Cardiac septum (tissue), 1 donor: ENCODE measurements around the gene ATP2B3. TPM values are rescaled to one million over a fixed set of nuclear protein-coding genes. Genes with fewer than 3 reads are reported as not detected.

Experiments
- DNase-seq: peaks from one replicate; pipeline ENCODE4 v3.0.0-alpha.2; 2020; ENCODE audit warnings: low spot score
- intact Hi-C: fragments of 100-400 bp; cut with DNase I; formaldehyde crosslinking; loops from one replicate; pipeline ENCODE4 v1.14.0; 2022
- total RNA-seq: library from RNA; stranded (reverse); fragmentation: NEBNext Ultra II Directional; extraction: Animal tissue kit (Norgen Biotek cat#: 25700); gene quantifications from one replicate; pipeline ENCODE4 v1.2.1, GENCODE V29; 2021
- donor health status: DM: no; HTN: no; CAD: no.

Gene ATP2B3
- total RNA-seq, 1 donor from 2014 or later, result 0.16 TPM

GRCh38 chrX:153524234-153524633 is 6.8 kb downstream of the ATP2B3 start:
- no peak for DNase-seq
- intact Hi-C loops, result no loop called here

- intact Hi-C loops, result no loop called here
These were observed 8.0 kb downstream of the ATP2B3 start for GRCh38 chrX:153525451-153525850.

GRCh38 chrX:153526042-153526441 is 8.6 kb downstream of the ATP2B3 start:
- intact Hi-C loops, result no loop called here
- DNase-seq, result no peak

More at GRCh38 chrX:153525451-153525850, 8.0 kb downstream of the ATP2B3 start:
- DNase-seq, result no peak

GRCh38 chrX:153526801-153527200 is 9.4 kb downstream of the ATP2B3 start:
- DNase-seq, result no peak
- intact Hi-C loops, result no loop called here

GRCh38 chrX:153527208-153527607 is 9.8 kb downstream of the ATP2B3 start:
- intact Hi-C loops, result no loop called here
- no peak for DNase-seq

GRCh38 chrX:153530411-153531129 is 13.1 kb downstream of the ATP2B3 start:
- DNase-seq, result no peak
- intact Hi-C loops, result no loop called here

GRCh38 chrX:153533091-153533490 is 15.6 kb downstream of the ATP2B3 start:
- intact Hi-C loops, result no loop called here
- no peak for DNase-seq

- no peak for DNase-seq
- intact Hi-C loops, result no loop called here
These were observed 19.6 kb downstream of the ATP2B3 start for GRCh38 chrX:153537080-153537479.

GRCh38 chrX:153537526-153538295 is 20.3 kb downstream of the ATP2B3 start:
- intact Hi-C loops, result no loop called here
- no peak for DNase-seq

GRCh38 chrX:153538424-153538823 is 21.0 kb downstream of the ATP2B3 start:
- no peak for DNase-seq
- intact Hi-C loops, result no loop called here

- intact Hi-C loops, result no loop called here
- DNase-seq, result peak; percentile 86
These were observed 21.9 kb downstream of the ATP2B3 start for GRCh38 chrX:153539171-153539978.

GRCh38 chrX:153539979-153540358 is 22.5 kb downstream of the ATP2B3 start:
- DNase-seq, result no peak
- intact Hi-C loops, result no loop called here

GRCh38 chrX:153544727-153545126 is 27.3 kb downstream of the ATP2B3 start:
- intact Hi-C loops, result no loop called here
- no peak for DNase-seq

GRCh38 chrX:153546386-153546785 is 28.9 kb downstream of the ATP2B3 start:
- intact Hi-C loops, result no loop called here
- DNase-seq, result no peak

GRCh38 chrX:153547195-153547594 is 29.8 kb downstream of the ATP2B3 start:
- no peak for DNase-seq
- intact Hi-C loops, result no loop called here

- no peak for DNase-seq
- intact Hi-C loops, result no loop called here
These were observed 31.8 kb downstream of the ATP2B3 start for GRCh38 chrX:153549231-153549630.

- intact Hi-C loops, result no loop called here
- no peak for DNase-seq
These were observed 32.4 kb downstream of the ATP2B3 start for GRCh38 chrX:153549807-153550206.

- intact Hi-C loops, result no loop called here
- no peak for DNase-seq
These were observed 33.7 kb downstream of the ATP2B3 start for GRCh38 chrX:153551135-153551534.

GRCh38 chrX:153554519-153555167 is 37.2 kb downstream of the ATP2B3 start:
- intact Hi-C loops, result loop anchor here (2.0 to 5.0 kb wide), 2 partner anchors 44 to 113 kb away; partner anchors contain the start of gene CCNQ

GRCh38 chrX:153556767-153557166 is 39.3 kb downstream of the ATP2B3 start:
- no peak for DNase-seq
- intact Hi-C loops, result loop anchor here (5.0 kb wide), 1 partner anchor 111 kb away; no protein-coding TSS in a partner anchor

More at GRCh38 chrX:153554519-153555167, 37.2 kb downstream of the ATP2B3 start:
- no peak for DNase-seq
